A549 (cell line): ENCODE measurements around the gene FAM234B. TPM values are rescaled to one million over a fixed set of nuclear protein-coding genes. Genes with fewer than 3 reads are reported as not detected.
A peak's percentile ranks its signal among the peaks of the same experiment; 100 is the strongest.

Experiments
- ATAC-seq, 2 experiments: fragments of 200-7000 bp in 1 of 2; fragments of >200 bp in 1 of 2; cut with Nextera tagmentation in 1 of 2; cut with Tn5 transposase in 1 of 2; 3 replicates each; pipeline versions ENCODE4 v1.8.0 to v1.9.1; 2018 to 2020; ENCODE audit warnings: mild to moderate bottlenecking in 1 of 2, moderate library complexity in 1 of 2
- CTCF ChIA-PET: fragments of 300-600 bp; sonication (Branson Sonifier 250); formaldehyde crosslinking; extraction: SDS; loops from one replicate; lab custom pipeline; 2021; ENCODE audit warnings: antibody characterized with exemption, inconsistent platforms; lab: Yijun Ruan, JAX
- POLR2A ChIA-PET: fragments of 350-600 bp; formaldehyde crosslinking; extraction: SDS; loops from one replicate; lab custom pipeline; 2021; ENCODE audit warnings: antibody characterized with exemption, inconsistent platforms; lab: Yijun Ruan, JAX
- DNase-seq, 2 experiments: peaks; one replicate each; pipeline versions ENCODE4 v3.0.0 to v3.0.0-alpha.2; 2011 to 2016; ENCODE audit warnings: low read depth in 1 of 2, low spot score in 1 of 2
- FAIRE-seq: peaks from 2 replicates; lab custom pipeline; 2011; peaks lifted over from hg19 to GRCh38; lab: Jason Lieb, UNC
- H3K27ac ChIP-seq, 2 experiments: fragments of >200 bp; sonication (Bioruptor Twin); formaldehyde crosslinking; 3 replicates each; pipeline ENCODE4 v1.5.1; 2016 to 2017
- H3K4me1 ChIP-seq: fragments of >200 bp; sonication (Bioruptor Twin); formaldehyde crosslinking; 3 replicates; pipeline ENCODE4 v1.6.1; 2016
- H3K4me2 ChIP-seq: fragments of >200 bp; sonication (Bioruptor Twin); formaldehyde crosslinking; 3 replicates; pipeline ENCODE4 v1.6.1; 2016
- H3K4me3 ChIP-seq: fragments of >200 bp; sonication (Bioruptor Twin); formaldehyde crosslinking; 3 replicates; pipeline ENCODE4 v1.5.1; 2016
- H3K9me3 ChIP-seq: fragments of >200 bp; sonication (Bioruptor Twin); formaldehyde crosslinking; 3 replicates; pipeline ENCODE4 v1.6.1; 2016
- CBX2 ChIP-seq: fragments of 200-600 bp; sonication (generic); IDR thresholded peaks from 2 replicates; pipeline ENCODE4 v1.6.1; 2016; ENCODE audit warnings: low read depth, mild to moderate bottlenecking, borderline replicate concordance
- CEBPB ChIP-seq, 2 experiments: fragments of >200 bp in 1 of 2; sonication (Bioruptor Twin) in 1 of 2; formaldehyde crosslinking in 1 of 2; IDR thresholded peaks; 2 replicates each; pipeline ENCODE4 v1.6.1; 2012 to 2016
- CHD4 ChIP-seq: fragments of 200-600 bp; sonication (generic); IDR thresholded peaks from 2 replicates; pipeline ENCODE4 v1.6.1; 2016; ENCODE audit warnings: antibody characterized with exemption, mild to moderate bottlenecking, borderline replicate concordance
- EHF ChIP-seq: fragments of 250-450 bp; sonication (Bioruptor Pico); IDR thresholded peaks from 2 replicates; pipeline ENCODE4 v1.5.0; 2020; ENCODE audit warnings: mild to moderate bottlenecking
- ESRRA ChIP-seq: fragments of 150-350 bp; IDR thresholded peaks from 2 replicates; pipeline ENCODE4 v1.6.1; 2014; ENCODE audit warnings: mild to moderate bottlenecking, low read length, borderline replicate concordance
- FOSL2 ChIP-seq, 2 experiments: fragments of 450-650 bp in 1 of 2; fragments of >200 bp in 1 of 2; sonication (Bioruptor Twin) in 1 of 2; formaldehyde crosslinking; IDR thresholded peaks; 2 replicates each; pipeline versions ENCODE4 v1.5.0 to v1.6.1; 2016 to 2020; ENCODE audit warnings: mild to moderate bottlenecking in 1 of 2, moderate library complexity in 1 of 2
- FOXS1 ChIP-seq: fragments of 250-450 bp; sonication (Bioruptor Pico); IDR thresholded peaks from 2 replicates; pipeline ENCODE4 v1.5.0; 2020; ENCODE audit warnings: mild to moderate bottlenecking, moderate library complexity
- HDAC2 ChIP-seq: fragments of 200-600 bp; sonication (generic); IDR thresholded peaks from 2 replicates; pipeline ENCODE4 v1.6.1; 2016
- HOXA7 ChIP-seq: fragments of 250-450 bp; sonication (Bioruptor Pico); IDR thresholded peaks from 2 replicates; pipeline ENCODE4 v1.5.0; 2020; ENCODE audit warnings: mild to moderate bottlenecking, moderate library complexity
- HOXB5 ChIP-seq: fragments of 250-450 bp; sonication (Bioruptor Pico); IDR thresholded peaks from 2 replicates; pipeline ENCODE4 v1.5.0; 2020; ENCODE audit warnings: mild to moderate bottlenecking, moderate library complexity
- JUN ChIP-seq, 2 experiments: fragments of >200 bp; sonication (Bioruptor Twin); formaldehyde crosslinking; IDR thresholded peaks; 2 replicates in 1 of 2; 3 replicates in 1 of 2; pipeline ENCODE4 v1.6.1; 2016 to 2017
- KDM1A ChIP-seq: fragments of 200-600 bp; sonication (generic); IDR thresholded peaks from 2 replicates; pipeline ENCODE4 v1.6.1; 2016; ENCODE audit warnings: low read depth, mild to moderate bottlenecking
- KDM5A ChIP-seq: fragments of 200-600 bp; sonication (generic); IDR thresholded peaks from 2 replicates; pipeline ENCODE4 v1.6.1; 2016; ENCODE audit warnings: antibody characterized with exemption, mild to moderate bottlenecking
- MAFK ChIP-seq: fragments of 450-650 bp; IDR thresholded peaks from 2 replicates; pipeline ENCODE4 v1.6.1; 2014; ENCODE audit not compliant: partially characterized antibody
- NFE2L2 ChIP-seq: fragments of 150-350 bp; conservative IDR thresholded peaks from 2 replicates; pipeline ENCODE4 v1.6.1; 2014; ENCODE audit warnings: low read length
- NR3C1 ChIP-seq: fragments of >200 bp; sonication (Bioruptor Twin); formaldehyde crosslinking; IDR thresholded peaks from 3 replicates; pipeline ENCODE4 v1.6.1; 2017
- PHF8 ChIP-seq: fragments of 200-600 bp; sonication (generic); IDR thresholded peaks from 2 replicates; pipeline ENCODE4 v1.6.1; 2016; ENCODE audit warnings: low read depth, mild to moderate bottlenecking, antibody characterized with exemption, moderate library complexity, borderline replicate concordance
- POLR2A ChIP-seq: IDR thresholded peaks from 2 replicates; pipeline ENCODE4 v1.6.1; 2012; ENCODE audit warnings: mild to moderate bottlenecking, low read length
- RAD21 ChIP-seq, 2 experiments: fragments of >200 bp in 1 of 2; sonication (Bioruptor Twin) in 1 of 2; formaldehyde crosslinking in 1 of 2; IDR thresholded peaks in 1 of 2; conservative IDR thresholded peaks in 1 of 2; 2 replicates in 1 of 2; 3 replicates in 1 of 2; pipeline ENCODE4 v1.6.1; 2012 to 2018; ENCODE audit warnings: inconsistent platforms in 1 of 2
- RARB ChIP-seq: fragments of 250-450 bp; sonication (Bioruptor Pico); IDR thresholded peaks from 2 replicates; pipeline ENCODE4 v1.8.0; 2021; ENCODE audit warnings: mild to moderate bottlenecking, moderate library complexity
- RCOR1 ChIP-seq: fragments of 150-350 bp; IDR thresholded peaks from 2 replicates; pipeline ENCODE4 v1.6.1; 2014; ENCODE audit warnings: antibody characterized with exemption, low read length, low read depth
- RNF2 ChIP-seq: fragments of 200-600 bp; sonication (generic); IDR thresholded peaks from 2 replicates; pipeline ENCODE4 v1.6.1; 2016; ENCODE audit warnings: low read depth, mild to moderate bottlenecking, antibody characterized with exemption, moderate library complexity, borderline replicate concordance
- TFCP2L1 ChIP-seq: fragments of 250-450 bp; sonication (Bioruptor Pico); IDR thresholded peaks from 2 replicates; pipeline ENCODE4 v1.5.0; 2021; ENCODE audit warnings: mild to moderate bottlenecking
- TP53 ChIP-seq: fragments of 250-450 bp; sonication (Bioruptor Pico); IDR thresholded peaks from 2 replicates; pipeline ENCODE4 v1.5.0; 2021; ENCODE audit warnings: mild to moderate bottlenecking, moderate library complexity
- ZFP36 ChIP-seq: fragments of 450-650 bp; IDR thresholded peaks from 2 replicates; pipeline ENCODE4 v1.6.1; 2014; ENCODE audit warnings: borderline replicate concordance; ENCODE audit not compliant: partially characterized antibody
- ZNF302 ChIP-seq: fragments of 250-450 bp; sonication (Bioruptor Pico); IDR thresholded peaks from 2 replicates; pipeline ENCODE4 v1.9.0; 2021; ENCODE audit warnings: inconsistent platforms, mild to moderate bottlenecking, moderate library complexity
- WGBS: methylation state at CpG from one replicate; pipeline ENCODE4 v1.1.6; 2017; ENCODE audit errors: missing lambda C conversion rate; 5-methylcytosine and 5-hydroxymethylcytosine counted together
- polyA plus RNA-seq, 4 experiments: library from polyadenylated mRNA; depleted of rRNA in 3 of 4; stranded (reverse); fragments of >200 nt; fragmentation: RNase III in 1 of 4; extraction: RNeasy Plus Mini Kit Qiagen cat#74134 plus additional on column Dnase treatment in 1 of 4; gene quantifications; 2 replicates in 3 of 4; 3 replicates in 1 of 4; pipeline ENCODE4 v1.2.3, GENCODE V29; 2011 to 2017
- TF ChIP-seq, protein P1 (sequence below): fragments of 250-450 bp; sonication (Bioruptor Pico); IDR thresholded peaks from 2 replicates; pipeline ENCODE4 v1.5.0; 2020; ENCODE audit warnings: low read depth, mild to moderate bottlenecking, moderate library complexity
- TF ChIP-seq, protein P2 (sequence below): IDR thresholded peaks from 2 replicates; pipeline ENCODE4 v1.6.1; 2012

The FAM234B gene
- polyA plus RNA-seq, 2 of the 4 experiments (the other 2 are of a cell fraction) = 2.6 to 7.5 TPM

DNA sequence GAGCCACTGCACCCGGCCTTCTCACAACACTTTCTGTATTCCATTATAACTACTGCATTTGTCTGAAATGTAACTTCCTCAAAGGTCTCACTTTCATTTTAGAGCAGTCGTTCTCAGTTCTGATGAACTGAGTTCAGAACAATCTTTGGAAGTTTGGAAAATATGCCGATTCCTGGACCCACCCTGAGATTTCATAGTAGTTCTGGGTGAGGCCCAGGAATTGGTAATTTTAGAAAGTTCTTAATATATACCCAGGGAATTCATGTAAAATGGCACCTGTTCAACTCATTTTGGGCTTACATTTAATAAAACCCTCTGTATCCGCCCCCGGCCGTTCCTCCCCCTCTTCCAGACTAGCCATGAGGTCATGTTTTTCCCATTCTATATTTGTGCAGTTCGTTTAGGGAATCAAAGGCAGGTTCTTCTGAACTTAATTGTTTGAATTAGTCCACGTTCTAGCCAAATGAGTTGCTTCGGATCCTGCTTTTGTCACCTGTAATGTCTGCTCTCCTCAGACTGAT, 53.4 kb downstream of the FAM234B start:
- WGBS = 73% methylated on average over 9 of the region's 9 CpGs
- Histone ChIP-seq H3K4me3 (no peak overlapping the region; the same call in 2 of the 3 replicates), H3K4me1 (peaks cover 66% of the 10 kb centered on the region), H3K27ac (peak overlapping the region; percentile 95), H3K9me3 (no peaks in the 10 kb centered on the region), H3K4me2 (peak overlapping the region; percentile 97)
- FAIRE-seq = no peak
- no peak for TF ChIP-seq RARB (CRISPR knock-in tag)
- no peak for TF ChIP-seq RNF2
- ChIA-PET POLR2A (interaction anchor here (0.9 to 2.0 kb wide), 5 partner anchors 99 to 115 kb away, joined by 3 to 12 read pairs (median 5); partner anchors contain the start of gene EMP1), CTCF (interaction anchor here (0.7 to 8.5 kb wide), 15 partner anchors 13 to 260 kb away, joined by 3 to 189 read pairs (median 5); no protein-coding TSS in a partner anchor)
- DNase-seq = no peak
- no peak for ATAC-seq

DNA sequence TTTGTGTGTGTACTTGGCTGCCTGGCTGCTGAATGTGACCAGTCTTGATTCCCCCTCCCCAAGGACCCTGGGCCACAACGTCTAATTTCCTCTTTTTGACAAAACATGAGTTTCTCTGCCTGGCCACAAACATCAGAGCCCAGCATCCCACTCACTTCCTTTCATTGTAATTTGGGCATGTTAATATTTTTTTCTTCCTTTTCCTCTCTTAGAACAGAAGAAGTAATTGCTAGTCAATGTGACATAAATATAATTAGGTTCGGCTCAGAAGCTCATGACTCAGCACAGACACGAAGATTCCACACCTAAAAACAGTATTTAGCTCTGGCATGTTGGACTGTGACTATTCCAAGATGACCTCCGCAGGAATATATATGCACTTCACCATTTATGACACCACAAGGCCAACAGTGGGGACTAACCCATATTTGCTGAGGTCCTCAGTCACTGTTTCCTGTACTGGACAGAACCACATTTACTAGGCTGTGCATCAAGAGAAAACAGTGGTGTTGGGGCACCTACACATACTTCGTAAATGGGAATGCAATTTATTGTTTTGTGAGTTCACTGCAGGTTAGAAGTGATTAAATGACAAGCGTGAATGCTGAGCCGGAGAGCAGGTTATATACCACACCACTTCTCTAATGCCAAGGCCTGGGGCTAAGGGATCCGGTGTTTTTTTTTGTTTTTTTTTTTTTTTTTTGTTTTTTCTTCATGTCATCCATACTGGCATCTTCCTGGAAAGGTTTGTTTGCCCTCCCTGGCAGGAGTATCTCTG, 55.1 kb downstream of the FAM234B start:
- TF ChIP-seq POLR2A (no peak), ZNF302 (0 out of 2 replicates have a peak, but pooled peaks have one; percentile 26), RAD21 (conservative IDR thresholded peaks at IDR 0.05 in 1 of 2, IDR thresholded peaks at IDR 0.05 in 1 of 2) (no peak), RNF2 (no peak), CEBPB (IDR thresholded peaks at IDR 0.05) (no peak), NFE2L2 (no peak), HOXB5 (CRISPR knock-in tag) (peak; percentile 43), FOXS1 (CRISPR knock-in tag) (no peak; the same call in 1 of the 2 replicates), MAFK (peak; percentile 67), ZFP36 (no peak), CHD4 (no peak), CBX2 (no peak), EHF (CRISPR knock-in tag) (peak; percentile 47; the same call in 1 of the 2 replicates), NR3C1 (no peak)
- TF ChIP-seq, protein P1, sequence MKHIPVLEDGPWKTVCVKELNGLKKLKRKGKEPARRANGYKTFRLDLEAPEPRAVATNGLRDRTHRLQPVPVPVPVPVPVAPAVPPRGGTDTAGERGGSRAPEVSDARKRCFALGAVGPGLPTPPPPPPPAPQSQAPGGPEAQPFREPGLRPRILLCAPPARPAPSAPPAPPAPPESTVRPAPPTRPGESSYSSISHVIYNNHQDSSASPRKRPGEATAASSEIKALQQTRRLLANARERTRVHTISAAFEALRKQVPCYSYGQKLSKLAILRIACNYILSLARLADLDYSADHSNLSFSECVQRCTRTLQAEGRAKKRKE = no peak
- TF ChIP-seq, all 56 proteins: peak for 4
- whole genome bisulfite sequencing = 57% methylated on average over 8 of the region's 8 CpGs
- CTCF ChIA-PET = interaction anchor here (0.7 to 8.5 kb wide), 17 partner anchors 10 to 1056 kb away, joined by 3 to 189 read pairs (median 4); partner anchors contain the start of gene EMP1
- H3K4me1 ChIP-seq = peaks cover 66% of the 10 kb centered on the region
- H3K9me3 ChIP-seq = no peaks in the 10 kb centered on the region
- FAIRE-seq (no peak), DNase-seq (no peak), ATAC-seq (no peak)
- no peak overlapping the region for H3K4me3 ChIP-seq
- POLR2A ChIA-PET = interaction anchor here (1.0 to 2.0 kb wide), 5 partner anchors 26 to 113 kb away, joined by 3 to 14 read pairs (median 8); partner anchors contain the start of gene EMP1
- peak overlapping the region; percentile 95 for H3K27ac ChIP-seq
- peak overlapping the region; percentile 97 for H3K4me2 ChIP-seq

DNA sequence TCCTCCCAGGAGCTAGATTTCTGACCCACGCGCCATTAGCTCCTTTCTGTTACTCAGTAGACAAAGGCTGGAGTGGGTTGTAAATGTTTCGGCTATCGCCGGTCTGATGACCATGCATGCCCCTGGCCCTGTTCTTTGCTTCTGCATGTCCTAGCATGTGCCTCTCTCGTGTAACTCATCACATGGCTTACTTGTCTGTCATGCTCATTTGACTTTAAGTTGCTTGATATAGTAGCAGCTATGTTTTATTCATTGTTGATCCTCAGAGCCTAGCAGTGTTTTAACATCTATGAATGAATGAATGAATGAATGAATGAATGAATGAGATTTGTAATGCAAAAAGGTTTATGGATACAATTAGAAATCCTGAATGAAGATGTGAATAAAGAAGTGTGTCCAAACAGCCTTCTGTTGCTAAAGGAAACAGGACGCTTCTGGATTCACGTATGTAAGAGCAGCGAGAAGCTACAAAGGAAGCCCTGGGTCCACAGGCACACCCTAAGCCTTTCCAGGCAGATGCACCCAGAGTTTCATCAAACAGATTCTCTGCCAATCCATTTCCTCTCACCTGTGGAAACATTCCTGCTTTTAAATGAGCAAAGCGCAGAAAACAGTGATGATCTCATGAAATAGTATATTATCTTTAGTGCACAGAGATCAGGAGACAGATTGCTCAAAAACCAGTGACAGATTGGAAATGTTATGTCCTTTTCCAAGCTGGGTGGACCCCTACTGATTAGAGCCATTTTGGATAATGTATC, 55.8 kb downstream of the FAM234B start:
- H3K4me3 ChIP-seq = no peak overlapping the region
- DNase-seq (no peak), ATAC-seq (no peak), FAIRE-seq (no peak)
- WGBS = 94% methylated on average over 10 of the region's 10 CpGs
- ChIA-PET POLR2A (interaction anchor here (0.6 to 2.3 kb wide), 4 partner anchors 96 to 298 kb away, joined by 4 to 14 read pairs (median 6); partner anchors contain the start of gene EMP1), CTCF (interaction anchor here (0.7 to 8.5 kb wide), 11 partner anchors 16 to 1056 kb away, joined by 3 to 189 read pairs (median 4); partner anchors contain the start of gene EMP1)
- H3K9me3 ChIP-seq = no peaks in the 10 kb centered on the region
- peak overlapping the region; percentile 97 for H3K4me2 ChIP-seq
- peak overlapping the region; percentile 95 for H3K27ac ChIP-seq
- H3K4me1 ChIP-seq = peaks cover 59% of the 10 kb centered on the region
- TF ChIP-seq FOSL2 (IDR thresholded peaks at IDR 0.05) = no peak
- TF ChIP-seq FOSL2 (CRISPR knock-in tag; IDR thresholded peaks at IDR 0.05) = no peak
- TF ChIP-seq CHD4 = no peak
- TF ChIP-seq KDM5A = no peak
- no peak for TF ChIP-seq TP53
- TF ChIP-seq HOXB5 (CRISPR knock-in tag) = no peak
- no peak for TF ChIP-seq HDAC2
- TF ChIP-seq JUN (IDR thresholded peaks at IDR 0.05) = no peak
- no peak for TF ChIP-seq ESRRA
- no peak for TF ChIP-seq RCOR1
- TF ChIP-seq MAFK = no peak
- no peak for TF ChIP-seq TFCP2L1 (CRISPR knock-in tag)
- no peak for TF ChIP-seq HOXA7 (CRISPR knock-in tag)
- no peak for TF ChIP-seq KDM1A
- TF ChIP-seq PHF8 = no peak
- TF ChIP-seq, protein P2, sequence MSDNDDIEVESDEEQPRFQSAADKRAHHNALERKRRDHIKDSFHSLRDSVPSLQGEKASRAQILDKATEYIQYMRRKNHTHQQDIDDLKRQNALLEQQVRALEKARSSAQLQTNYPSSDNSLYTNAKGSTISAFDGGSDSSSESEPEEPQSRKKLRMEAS = no peak
